ENCODE results near the gene FRMD8. TPM values are rescaled to one million over a fixed set of nuclear protein-coding genes. Genes with fewer than 3 reads are reported as not detected.

FRMD8 gene
- total RNA-seq, 1 experiment from 2014 or later = 40.2 TPM

DNA sequence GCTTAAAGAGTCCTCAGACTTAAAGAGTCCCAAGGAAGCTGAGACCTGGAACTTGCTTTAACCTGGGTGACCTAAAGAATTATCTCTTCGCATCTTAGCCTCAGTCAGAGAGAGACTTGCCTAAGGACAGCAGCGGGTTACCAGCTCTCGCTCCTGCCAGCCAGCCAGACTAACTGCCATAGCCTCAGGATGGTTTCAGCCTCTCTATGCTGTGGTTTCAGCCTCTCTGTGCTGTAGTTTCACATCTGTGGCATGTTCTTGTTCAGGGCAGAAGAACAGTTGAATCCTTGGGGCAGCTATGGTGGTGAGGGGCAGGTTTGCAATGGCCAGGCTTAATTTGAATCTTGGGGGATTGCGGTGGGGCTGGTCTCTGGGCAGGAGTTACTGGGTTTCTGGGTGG, 2.3 kb downstream of the FRMD8 start:
- Mint-ChIP-seq H3K9me3 (ENCODE audit: low read depth, unreplicated experiment) (no peaks in the 10 kb centered on the region), H3K4me1 (ENCODE audit: low read depth, unreplicated experiment) (peaks cover 51% of the 10 kb centered on the region), H3K27ac (ENCODE audit: unreplicated experiment) (no peak overlapping the region), H3K36me3 (ENCODE audit: insufficient read depth, unreplicated experiment) (peaks cover 65% of the 10 kb centered on the region), H3K27me3 (ENCODE audit: unreplicated experiment) (no peaks in the 10 kb centered on the region), H3K4me3 (ENCODE audit: low read depth, unreplicated experiment) (peak overlapping the region; percentile 89)
- CTCF ChIA-PET = interaction anchor here (1.0 kb wide), 1 partner anchor 28 kb away, joined by 3 read pairs; no protein-coding TSS in a partner anchor
- intact Hi-C loops (cut with micrococcal nuclease; ENCODE audit: unreplicated experiment) = no loop called here
- no TSS peak for BruUV-seq (replicated peaks)
- no peak for DNase-seq
- TF ChIP-seq, protein P1, sequence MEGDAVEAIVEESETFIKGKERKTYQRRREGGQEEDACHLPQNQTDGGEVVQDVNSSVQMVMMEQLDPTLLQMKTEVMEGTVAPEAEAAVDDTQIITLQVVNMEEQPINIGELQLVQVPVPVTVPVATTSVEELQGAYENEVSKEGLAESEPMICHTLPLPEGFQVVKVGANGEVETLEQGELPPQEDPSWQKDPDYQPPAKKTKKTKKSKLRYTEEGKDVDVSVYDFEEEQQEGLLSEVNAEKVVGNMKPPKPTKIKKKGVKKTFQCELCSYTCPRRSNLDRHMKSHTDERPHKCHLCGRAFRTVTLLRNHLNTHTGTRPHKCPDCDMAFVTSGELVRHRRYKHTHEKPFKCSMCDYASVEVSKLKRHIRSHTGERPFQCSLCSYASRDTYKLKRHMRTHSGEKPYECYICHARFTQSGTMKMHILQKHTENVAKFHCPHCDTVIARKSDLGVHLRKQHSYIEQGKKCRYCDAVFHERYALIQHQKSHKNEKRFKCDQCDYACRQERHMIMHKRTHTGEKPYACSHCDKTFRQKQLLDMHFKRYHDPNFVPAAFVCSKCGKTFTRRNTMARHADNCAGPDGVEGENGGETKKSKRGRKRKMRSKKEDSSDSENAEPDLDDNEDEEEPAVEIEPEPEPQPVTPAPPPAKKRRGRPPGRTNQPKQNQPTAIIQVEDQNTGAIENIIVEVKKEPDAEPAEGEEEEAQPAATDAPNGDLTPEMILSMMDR (IDR thresholded peaks at IDR 0.05; ENCODE audit: unreplicated experiment) = no peak

DNA sequence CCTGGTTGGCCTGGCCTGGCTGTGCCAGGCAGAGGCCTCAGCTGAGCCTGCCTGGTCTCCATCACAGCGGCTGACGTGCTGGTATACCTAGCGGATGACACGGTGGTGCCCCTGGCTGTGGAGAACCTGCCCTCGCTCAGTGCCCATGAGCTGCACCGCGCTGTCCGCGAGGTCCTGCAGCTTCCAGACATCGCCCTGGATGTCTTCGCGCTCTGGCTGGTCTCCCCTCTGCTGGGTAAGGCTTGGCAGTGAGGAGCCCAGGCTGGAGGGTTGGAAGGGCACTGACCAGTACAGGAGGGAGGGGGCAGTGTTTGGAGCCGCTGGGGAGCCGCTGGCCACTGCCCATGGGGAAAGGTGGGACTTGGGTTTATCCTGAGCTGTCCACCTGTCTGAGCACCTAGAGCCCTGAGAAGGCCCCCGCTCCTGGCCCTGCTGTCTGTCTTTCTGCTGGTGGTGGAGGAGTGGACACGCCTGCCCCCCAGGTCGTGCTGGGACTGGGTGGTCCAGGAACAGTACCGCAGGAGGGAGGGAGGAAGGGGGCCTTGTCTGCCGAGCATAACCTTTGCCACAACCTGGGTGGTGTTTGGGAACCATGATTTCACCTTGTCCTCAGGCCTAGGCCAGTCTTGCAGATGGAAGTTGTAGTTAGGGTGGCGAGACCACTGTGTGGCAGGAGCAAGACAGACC, 3.0 kb downstream of the FRMD8 start:
- Mint-ChIP-seq H3K27me3 (ENCODE audit: unreplicated experiment) (no peaks in the 10 kb centered on the region), H3K9me3 (ENCODE audit: low read depth, unreplicated experiment) (no peaks in the 10 kb centered on the region), H3K4me1 (ENCODE audit: low read depth, unreplicated experiment) (peaks cover 44% of the 10 kb centered on the region), H3K4me3 (ENCODE audit: low read depth, unreplicated experiment) (peak overlapping the region; percentile 89), H3K27ac (ENCODE audit: unreplicated experiment) (no peak overlapping the region), H3K36me3 (ENCODE audit: insufficient read depth, unreplicated experiment) (peaks cover 58% of the 10 kb centered on the region)
- DNase-seq = no peak
- intact Hi-C loops (cut with micrococcal nuclease; ENCODE audit: unreplicated experiment) = no loop called here
- BruUV-seq (replicated peaks) = no TSS peak
- TF ChIP-seq, protein P1 (IDR thresholded peaks at IDR 0.05; ENCODE audit: unreplicated experiment) = no peak
- CTCF ChIA-PET = no interaction called here

DNA sequence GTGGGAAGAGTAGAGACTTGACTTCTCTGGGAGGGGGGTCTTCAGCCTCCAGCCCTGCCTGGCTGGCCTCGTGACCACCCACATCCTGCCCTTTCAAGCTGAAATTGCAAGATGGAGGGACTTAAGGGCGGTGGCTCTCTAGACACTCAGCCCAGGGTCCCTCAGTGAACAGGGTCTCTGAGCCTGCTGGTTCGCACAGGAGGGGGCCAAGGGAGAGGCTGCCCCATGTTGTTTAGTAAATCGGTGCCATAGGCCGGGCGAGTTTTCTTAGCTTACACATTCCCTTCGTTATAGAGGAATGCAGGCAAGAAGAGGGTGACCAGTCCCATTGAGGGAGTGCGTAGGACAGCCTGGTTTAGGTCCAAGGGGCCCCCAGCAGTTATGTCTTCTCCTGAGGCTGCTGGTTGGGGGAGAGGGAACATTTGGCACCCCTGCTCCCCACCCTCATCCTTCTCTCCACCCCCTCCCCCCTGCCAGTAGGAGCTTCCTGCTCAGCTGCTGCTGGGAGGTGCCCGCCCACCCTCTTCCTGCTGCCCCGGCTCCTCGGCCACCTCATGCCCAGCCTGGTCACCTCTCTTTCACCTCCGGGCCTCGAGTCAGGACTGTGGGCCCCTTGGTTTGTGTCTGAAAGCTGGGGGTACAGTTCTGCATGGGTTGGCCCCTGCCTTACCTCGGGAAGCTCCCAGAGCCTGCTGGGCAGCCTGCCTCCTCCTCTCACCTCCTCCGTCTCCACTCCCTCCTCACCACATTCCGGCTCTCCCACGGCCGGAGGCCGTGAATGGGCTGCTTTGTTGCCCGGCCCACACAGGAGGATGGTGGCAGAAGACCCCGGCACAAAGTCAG, 3.9 kb downstream of the FRMD8 start:
- peaks cover 52% of the 10 kb centered on the region for H3K36me3 Mint-ChIP-seq (ENCODE audit: insufficient read depth, unreplicated experiment)
- H3K27me3 Mint-ChIP-seq (ENCODE audit: unreplicated experiment) = no peaks in the 10 kb centered on the region
- H3K27ac Mint-ChIP-seq (ENCODE audit: unreplicated experiment) = no peak overlapping the region
- H3K9me3 Mint-ChIP-seq (ENCODE audit: low read depth, unreplicated experiment) = no peaks in the 10 kb centered on the region
- peaks cover 35% of the 10 kb centered on the region for H3K4me1 Mint-ChIP-seq (ENCODE audit: low read depth, unreplicated experiment)
- no peak for DNase-seq
- CTCF ChIA-PET = interaction anchor here (0.6 to 0.8 kb wide), 3 partner anchors 8 to 17 kb away, joined by 3 to 6 read pairs (median 4); partner anchors contain the start of gene SLC25A45
- no TSS peak for BruUV-seq (replicated peaks)
- TF ChIP-seq, protein P1 (IDR thresholded peaks at IDR 0.05; ENCODE audit: unreplicated experiment) = no peak
- no peak overlapping the region for H3K4me3 Mint-ChIP-seq (ENCODE audit: low read depth, unreplicated experiment)
- intact Hi-C loops (cut with micrococcal nuclease; ENCODE audit: unreplicated experiment) = no loop called here

DNA sequence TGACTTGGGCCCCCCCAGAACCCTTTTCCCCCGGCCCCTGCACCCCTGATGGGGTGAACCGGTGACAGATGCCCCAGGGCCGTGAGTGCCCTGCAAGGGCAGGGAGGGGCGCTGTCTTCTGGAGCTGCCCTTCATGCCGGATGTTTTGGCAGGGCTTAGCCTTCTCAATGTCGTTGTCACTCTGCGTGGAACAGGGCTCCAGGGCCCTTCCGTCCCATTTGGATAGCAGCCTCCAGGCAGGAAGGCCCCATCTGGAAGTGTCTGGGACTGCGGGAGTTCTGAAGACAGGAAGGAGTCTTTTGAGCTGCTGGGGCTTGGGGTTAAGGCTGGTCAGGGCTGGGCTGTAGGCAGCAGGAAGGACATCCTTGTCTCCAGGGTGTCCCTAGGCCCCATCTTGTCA, 4.6 kb downstream of the FRMD8 start:
- CTCF ChIA-PET = interaction anchor here (0.6 to 0.8 kb wide), 3 partner anchors 9 to 16 kb away, joined by 3 to 6 read pairs (median 4); partner anchors contain the start of gene SLC25A45
- H3K27ac Mint-ChIP-seq (ENCODE audit: unreplicated experiment) = no peak overlapping the region
- intact Hi-C loops (cut with micrococcal nuclease; ENCODE audit: unreplicated experiment) = no loop called here
- no TSS peak for BruUV-seq (replicated peaks)
- H3K9me3 Mint-ChIP-seq (ENCODE audit: low read depth, unreplicated experiment) = no peaks in the 10 kb centered on the region
- TF ChIP-seq, protein P1 (IDR thresholded peaks at IDR 0.05; ENCODE audit: unreplicated experiment) = no peak
- no peak overlapping the region for H3K4me3 Mint-ChIP-seq (ENCODE audit: low read depth, unreplicated experiment)
- H3K4me1 Mint-ChIP-seq (ENCODE audit: low read depth, unreplicated experiment) = peaks cover 33% of the 10 kb centered on the region
- H3K36me3 Mint-ChIP-seq (ENCODE audit: insufficient read depth, unreplicated experiment) = peaks cover 52% of the 10 kb centered on the region
- DNase-seq = no peak
- H3K27me3 Mint-ChIP-seq (ENCODE audit: unreplicated experiment) = no peaks in the 10 kb centered on the region

Data from Calu3 (cell line).